Fibroblast of the aortic adventitia (primary cell): ENCODE measurements around the gene DHRSX. TPM values are rescaled to one million over a fixed set of nuclear protein-coding genes. Genes with fewer than 3 reads are reported as not detected.
"Not testable (repeated sequence)": the region's sequence is repeated elsewhere in the genome, so short reads cannot be mapped to it uniquely, and the experiment has no call there.

Experiments used
- DNase-seq: peaks from one replicate; pipeline ENCODE4 v3.0.0-alpha.2; 2010; ENCODE audit warnings: low read depth
- H3K4me3 ChIP-seq: 2 replicates; pipeline ENCODE4 v1.5.1; 2011; ENCODE audit warnings: low read depth, mild to moderate bottlenecking, control low read depth, low read length, moderate library complexity
- total RNA-seq: library from RNA; depleted of rRNA; stranded (reverse); fragments of >200 nt; gene quantifications from 2 replicates; pipeline ENCODE4 v1.2.3, GENCODE V29; 2012; ENCODE audit warnings: low replicate concordance
- TF ChIP-seq, protein P1 (sequence below): IDR thresholded peaks from 2 replicates; pipeline ENCODE4 v1.5.1; 2011; ENCODE audit warnings: mild to moderate bottlenecking, low read length, control low read depth, inconsistent platforms; ENCODE audit not compliant: insufficient read depth

Gene DHRSX
- total RNA-seq, 1 donor = 17.5 TPM

DNA sequence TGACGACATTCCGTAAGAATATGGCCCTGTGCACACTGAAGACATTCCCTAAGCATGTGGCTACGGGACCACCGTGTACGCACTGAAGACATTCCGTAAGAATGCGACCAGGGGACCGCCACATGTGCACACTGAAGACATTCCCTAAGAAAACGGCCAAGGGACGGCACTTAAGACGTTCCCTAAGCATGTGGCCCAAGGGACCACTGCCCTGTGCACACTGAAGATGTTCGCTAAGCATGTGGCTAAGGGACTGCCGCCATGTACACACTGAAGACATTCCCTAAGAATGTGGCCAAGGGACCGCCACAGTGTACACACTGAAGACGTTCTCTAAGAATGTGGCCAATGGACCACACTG, 21.4 kb downstream of the DHRSX start:
- TF ChIP-seq, protein P1, sequence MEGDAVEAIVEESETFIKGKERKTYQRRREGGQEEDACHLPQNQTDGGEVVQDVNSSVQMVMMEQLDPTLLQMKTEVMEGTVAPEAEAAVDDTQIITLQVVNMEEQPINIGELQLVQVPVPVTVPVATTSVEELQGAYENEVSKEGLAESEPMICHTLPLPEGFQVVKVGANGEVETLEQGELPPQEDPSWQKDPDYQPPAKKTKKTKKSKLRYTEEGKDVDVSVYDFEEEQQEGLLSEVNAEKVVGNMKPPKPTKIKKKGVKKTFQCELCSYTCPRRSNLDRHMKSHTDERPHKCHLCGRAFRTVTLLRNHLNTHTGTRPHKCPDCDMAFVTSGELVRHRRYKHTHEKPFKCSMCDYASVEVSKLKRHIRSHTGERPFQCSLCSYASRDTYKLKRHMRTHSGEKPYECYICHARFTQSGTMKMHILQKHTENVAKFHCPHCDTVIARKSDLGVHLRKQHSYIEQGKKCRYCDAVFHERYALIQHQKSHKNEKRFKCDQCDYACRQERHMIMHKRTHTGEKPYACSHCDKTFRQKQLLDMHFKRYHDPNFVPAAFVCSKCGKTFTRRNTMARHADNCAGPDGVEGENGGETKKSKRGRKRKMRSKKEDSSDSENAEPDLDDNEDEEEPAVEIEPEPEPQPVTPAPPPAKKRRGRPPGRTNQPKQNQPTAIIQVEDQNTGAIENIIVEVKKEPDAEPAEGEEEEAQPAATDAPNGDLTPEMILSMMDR = no peak
- no peak for DNase-seq
- no peak overlapping the region for H3K4me3 ChIP-seq

GRCh38 chrX:2478546-2479419, 22.0 kb downstream of the DHRSX start:
- TF ChIP-seq, protein P1 = no peak
- no peak overlapping the region for H3K4me3 ChIP-seq
- DNase-seq = no peak

GRCh38 chrX:2477313-2477712, 23.5 kb downstream of the DHRSX start:
- not testable (repeated sequence) for H3K4me3 ChIP-seq, DNase-seq

GRCh38 chrX:2474963-2475726, 25.6 kb downstream of the DHRSX start:
- TF ChIP-seq, protein P1 = no peak
- no peak for DNase-seq
- no peak overlapping the region for H3K4me3 ChIP-seq

DNA sequence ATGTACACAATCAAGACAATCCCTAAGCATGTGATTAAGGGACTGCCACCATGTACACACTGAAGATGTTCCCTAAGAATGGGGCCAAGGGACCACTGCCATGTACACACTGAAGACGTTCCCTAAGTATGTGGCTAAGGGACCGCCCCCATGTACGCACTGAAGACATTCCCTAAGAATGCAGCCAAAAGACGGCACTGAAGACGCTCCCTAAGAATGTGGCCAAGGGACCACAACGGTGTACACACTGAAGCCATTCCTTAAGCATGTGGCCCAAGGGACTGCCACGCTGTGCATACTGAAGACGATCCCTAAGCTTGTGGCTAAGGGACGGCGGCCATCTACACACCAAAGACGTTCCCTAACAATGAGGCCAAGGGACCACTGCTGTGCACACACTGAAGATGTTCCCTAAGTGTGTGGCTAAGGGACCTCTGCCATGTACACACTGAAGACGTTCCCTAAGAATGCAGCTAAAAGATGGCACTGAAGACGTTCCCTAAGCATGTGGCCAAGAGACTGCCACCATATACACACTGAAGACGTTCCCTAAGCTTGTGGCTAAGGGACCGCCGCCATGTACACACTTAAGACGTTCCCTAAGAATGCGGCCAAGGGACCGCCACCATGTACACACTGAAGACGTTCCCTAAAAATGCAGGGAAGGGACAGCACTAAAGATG, 26.4 kb downstream of the DHRSX start:
- no peak for DNase-seq
- no peak overlapping the region for H3K4me3 ChIP-seq
- TF ChIP-seq, protein P1 = no peak

- DNase-seq, H3K4me3 ChIP-seq: not testable (repeated sequence)
These were observed 27.7 kb downstream of the DHRSX start for GRCh38 chrX:2473064-2473463.

DNA sequence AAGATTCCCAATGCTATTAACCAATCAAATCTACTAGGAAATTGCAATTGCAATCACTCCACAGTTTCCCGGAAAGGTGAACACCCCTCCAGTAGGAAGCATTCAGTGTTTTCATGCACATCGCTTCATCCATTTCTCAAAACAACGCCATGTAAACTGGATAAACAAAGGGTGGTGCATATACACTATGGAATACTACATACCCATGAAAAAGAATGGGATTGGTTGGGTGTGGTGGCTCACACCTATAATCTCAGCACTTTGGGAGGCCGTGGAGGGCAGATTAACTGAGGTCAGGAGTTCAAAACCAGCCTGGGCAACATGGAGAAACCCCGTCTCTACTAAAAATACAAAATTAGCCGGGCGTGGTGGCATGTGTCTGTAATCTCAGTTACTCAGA, 29.1 kb downstream of the DHRSX start:
- no peak overlapping the region for H3K4me3 ChIP-seq
- TF ChIP-seq, protein P1 = no peak
- DNase-seq = no peak

- H3K4me3 ChIP-seq, DNase-seq: not testable (repeated sequence)
These were observed 29.6 kb downstream of the DHRSX start for GRCh38 chrX:2471126-2471525.

DNA sequence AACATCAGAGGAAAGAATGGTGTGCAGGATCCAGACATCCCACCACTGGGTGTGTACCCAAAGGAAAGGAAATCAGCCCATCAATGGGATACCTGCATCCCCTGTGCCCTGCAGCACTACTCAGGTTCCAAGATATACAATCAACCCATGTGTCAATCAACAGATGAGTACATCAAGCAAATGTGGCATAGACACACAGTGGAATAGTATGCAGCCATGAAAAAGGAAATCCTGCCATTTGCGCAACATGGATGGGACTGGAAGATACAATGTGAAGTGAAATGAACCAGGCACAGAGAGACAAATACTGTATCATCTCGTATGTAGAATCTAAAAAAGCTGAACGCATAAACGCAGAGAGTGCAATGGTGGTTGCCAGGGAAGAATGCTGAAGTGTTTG, 30.9 kb downstream of the DHRSX start:
- not testable (repeated sequence) for DNase-seq

More for the DNA sequence above, 30.9 kb downstream of the DHRSX start:
- not testable (repeated sequence) for H3K4me3 ChIP-seq
